ENCODE measurements around the gene TFAP2E. TPM values are rescaled to one million over a fixed set of nuclear protein-coding genes. Genes with fewer than 3 reads are reported as not detected.

TFAP2E gene
- total and polyA plus RNA-seq, 7 donors: 0.04 to 0.12 (median 0.06) TPM; not detected in 4

- intact Hi-C loops (cut with DNase I): no loop called here
- TF ChIP-seq CTCF (IDR thresholded peaks at IDR 0.05): no peak
- H3K36me3 ChIP-seq (ENCODE audit: insufficient read depth in 1 of 2, low read depth in 1 of 2): no peaks in the 10 kb centered on the region
- no peak overlapping the region for H3K4me3 ChIP-seq
- H3K27ac ChIP-seq: no peak overlapping the region
- H3K4me1 ChIP-seq: no peaks in the 10 kb centered on the region
- no peaks in the 10 kb centered on the region for H3K27me3 ChIP-seq (ENCODE audit: insufficient read depth in 3 of 3, low read length in 2 of 3)
- WGBS, 3 donors: 93 to 96% (median 94%) methylated on average over 15 of the region's 15 CpGs
- H3K9me3 ChIP-seq: no peaks in the 10 kb centered on the region
- no peak for DNase-seq
- ATAC-seq: no peak
Measured at GRCh38 chr1:35589516-35590427, 16.7 kb downstream of the TFAP2E start.

GRCh38 chr1:35590476-35591040 lies 17.4 kb downstream of the TFAP2E start:
- Histone ChIP-seq H3K27ac (no peak overlapping the region), H3K9me3 (no peaks in the 10 kb centered on the region), H3K36me3 (ENCODE audit: insufficient read depth in 1 of 2, low read depth in 1 of 2) (no peaks in the 10 kb centered on the region), H3K27me3 (ENCODE audit: insufficient read depth in 3 of 3, low read length in 2 of 3) (no peaks in the 10 kb centered on the region), H3K4me3 (no peak overlapping the region), H3K4me1 (no peaks in the 10 kb centered on the region)
- intact Hi-C loops (cut with DNase I): no loop called here
- ATAC-seq: no peak
- no peak for TF ChIP-seq CTCF (IDR thresholded peaks at IDR 0.05)
- no peak for DNase-seq
- WGBS, 3 donors: 77 to 80% (median 79%) methylated on average over 25 of the region's 25 CpGs

GRCh38 chr1:35591211-35591610 lies 18.1 kb downstream of the TFAP2E start:
- Histone ChIP-seq H3K27me3 (ENCODE audit: insufficient read depth in 3 of 3, low read length in 2 of 3) (no peaks in the 10 kb centered on the region), H3K4me3 (no peak overlapping the region), H3K9me3 (no peaks in the 10 kb centered on the region), H3K36me3 (ENCODE audit: insufficient read depth in 1 of 2, low read depth in 1 of 2) (no peaks in the 10 kb centered on the region), H3K27ac (no peak overlapping the region), H3K4me1 (no peaks in the 10 kb centered on the region)
- DNase-seq: no peak
- intact Hi-C loops (cut with DNase I): no loop called here
- no peak for TF ChIP-seq CTCF (IDR thresholded peaks at IDR 0.05)
- WGBS, 3 donors: 91 to 93% (median 92%) methylated on average over 8 of the region's 8 CpGs
- no peak for ATAC-seq

GRCh38 chr1:35592991-35593769 lies 20.1 kb downstream of the TFAP2E start:
- ATAC-seq: no peak
- no peaks in the 10 kb centered on the region for H3K36me3 ChIP-seq (ENCODE audit: insufficient read depth in 1 of 2, low read depth in 1 of 2)
- DNase-seq: no peak
- no peak overlapping the region for H3K4me3 ChIP-seq
- no peaks in the 10 kb centered on the region for H3K27me3 ChIP-seq (ENCODE audit: insufficient read depth in 3 of 3, low read length in 2 of 3)
- WGBS, 3 donors: 77 to 82% (median 78%) methylated on average over 8 of the region's 8 CpGs
- intact Hi-C loops (cut with DNase I): no loop called here
- TF ChIP-seq CTCF (IDR thresholded peaks at IDR 0.05): no peak
- H3K27ac ChIP-seq: no peak overlapping the region
- no peaks in the 10 kb centered on the region for H3K9me3 ChIP-seq
- H3K4me1 ChIP-seq: no peaks in the 10 kb centered on the region
